ENCODE measurements around the gene VN1R5.

- no peak for TF ChIP-seq POLR2A (IDR thresholded peaks at IDR 0.05)
- no peak for TF ChIP-seq CTCF (IDR thresholded peaks at IDR 0.05)
Measured at GRCh38 chr1:247288341-247288740, 32.5 kb downstream of the VN1R5 start.

Measured in body of pancreas (tissue), 4 donors.